ENCODE data around the gene SORCS3. TPM values are rescaled to one million over a fixed set of nuclear protein-coding genes. Genes with fewer than 3 reads are reported as not detected.

SORCS3 gene
- total RNA-seq, 2 experiments from 2014 or later: 1.7 to 2.1 TPM

DNA sequence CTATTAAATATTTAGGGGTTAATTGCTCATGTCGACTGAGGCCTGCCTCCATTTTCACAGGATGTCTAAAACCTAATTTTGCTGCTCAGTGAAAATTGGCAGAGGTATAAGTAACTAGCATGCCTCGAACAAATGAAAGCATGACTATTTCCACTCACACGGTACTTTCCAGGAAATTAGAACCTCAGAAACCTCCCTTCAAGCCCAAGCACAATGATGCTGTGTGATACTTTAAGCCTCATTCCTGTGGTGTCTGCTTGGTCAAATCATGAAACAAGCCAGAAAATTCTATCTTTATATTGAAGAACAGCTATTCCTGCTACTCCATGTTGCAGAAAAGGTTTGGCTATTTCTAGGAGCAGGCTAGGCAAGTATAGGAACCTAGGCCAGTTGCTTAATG, 203.0 kb downstream of the SORCS3 start:
- Histone ChIP-seq H3K9me3 (ENCODE audit: control insufficient read depth in 1 of 2, insufficient read depth in 1 of 2, low read length in 2 of 2) (no peaks in the 10 kb centered on the region), H3K27me3 (ENCODE audit: control insufficient read depth in 1 of 2, insufficient read depth in 2 of 2, low read length in 2 of 2) (no peaks in the 10 kb centered on the region), H3K36me3 (ENCODE audit: insufficient read depth, low read length) (no peaks in the 10 kb centered on the region), H3K4me3 (ENCODE audit: low read length) (no peak overlapping the region), H3K4me1 (ENCODE audit: insufficient read depth, low read length) (no peaks in the 10 kb centered on the region), H3K27ac (ENCODE audit: low read depth in 1 of 2, low read length in 2 of 2) (no peak overlapping the region)
- Mint-ChIP-seq H3K4me1 (ENCODE audit: low read depth) (no peaks in the 10 kb centered on the region), H3K27me3 (no peaks in the 10 kb centered on the region), H3K9me3 (no peaks in the 10 kb centered on the region), H3K27ac (no peak overlapping the region), H3K4me3 (no peak overlapping the region), H3K36me3 (ENCODE audit: low read depth) (no peaks in the 10 kb centered on the region)
- no peak for DNase-seq
- POLR2A ChIA-PET: no interaction called here
- intact Hi-C loops (cut with DNase I, micrococcal nuclease): no loop called here
- TF ChIP-seq, protein P1, sequence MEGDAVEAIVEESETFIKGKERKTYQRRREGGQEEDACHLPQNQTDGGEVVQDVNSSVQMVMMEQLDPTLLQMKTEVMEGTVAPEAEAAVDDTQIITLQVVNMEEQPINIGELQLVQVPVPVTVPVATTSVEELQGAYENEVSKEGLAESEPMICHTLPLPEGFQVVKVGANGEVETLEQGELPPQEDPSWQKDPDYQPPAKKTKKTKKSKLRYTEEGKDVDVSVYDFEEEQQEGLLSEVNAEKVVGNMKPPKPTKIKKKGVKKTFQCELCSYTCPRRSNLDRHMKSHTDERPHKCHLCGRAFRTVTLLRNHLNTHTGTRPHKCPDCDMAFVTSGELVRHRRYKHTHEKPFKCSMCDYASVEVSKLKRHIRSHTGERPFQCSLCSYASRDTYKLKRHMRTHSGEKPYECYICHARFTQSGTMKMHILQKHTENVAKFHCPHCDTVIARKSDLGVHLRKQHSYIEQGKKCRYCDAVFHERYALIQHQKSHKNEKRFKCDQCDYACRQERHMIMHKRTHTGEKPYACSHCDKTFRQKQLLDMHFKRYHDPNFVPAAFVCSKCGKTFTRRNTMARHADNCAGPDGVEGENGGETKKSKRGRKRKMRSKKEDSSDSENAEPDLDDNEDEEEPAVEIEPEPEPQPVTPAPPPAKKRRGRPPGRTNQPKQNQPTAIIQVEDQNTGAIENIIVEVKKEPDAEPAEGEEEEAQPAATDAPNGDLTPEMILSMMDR (IDR thresholded peaks at IDR 0.05): no peak
- no peak for ATAC-seq (ENCODE audit: poor library complexity)
- CTCF ChIA-PET: no interaction called here

DNA sequence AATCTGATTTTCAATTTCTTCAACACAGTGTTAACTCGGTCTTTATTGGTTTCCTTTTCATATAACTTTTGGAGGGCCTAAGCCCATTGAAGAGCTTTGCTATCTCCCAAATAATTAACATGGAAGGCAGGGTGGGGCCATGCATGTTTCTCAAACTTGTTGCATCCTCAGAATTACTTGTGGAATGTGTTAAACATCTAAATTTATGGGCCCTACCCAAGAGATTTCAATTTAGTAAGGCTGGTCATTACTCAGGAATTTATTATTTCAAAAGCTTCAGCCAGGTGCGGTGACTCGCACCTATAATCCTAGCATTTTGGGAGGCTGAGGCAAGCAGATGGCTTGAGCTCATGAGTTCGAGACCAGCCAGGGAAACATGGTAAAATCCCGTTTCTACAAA, 208.9 kb downstream of the SORCS3 start:
- no peaks in the 10 kb centered on the region for H3K9me3 Mint-ChIP-seq
- no peak overlapping the region for H3K4me3 ChIP-seq (ENCODE audit: low read length)
- CTCF ChIA-PET: no interaction called here
- H3K27ac ChIP-seq (ENCODE audit: low read depth in 1 of 2, low read length in 2 of 2): no peak overlapping the region
- no peaks in the 10 kb centered on the region for H3K36me3 ChIP-seq (ENCODE audit: insufficient read depth, low read length)
- H3K4me1 Mint-ChIP-seq (ENCODE audit: low read depth): no peaks in the 10 kb centered on the region
- POLR2A ChIA-PET: no interaction called here
- no peak overlapping the region for H3K27ac Mint-ChIP-seq
- no peaks in the 10 kb centered on the region for H3K4me1 ChIP-seq (ENCODE audit: insufficient read depth, low read length)
- H3K27me3 ChIP-seq (ENCODE audit: control insufficient read depth in 1 of 2, insufficient read depth in 2 of 2, low read length in 2 of 2): no peaks in the 10 kb centered on the region
- H3K9me3 ChIP-seq (ENCODE audit: control insufficient read depth in 1 of 2, insufficient read depth in 1 of 2, low read length in 2 of 2): no peaks in the 10 kb centered on the region
- no peaks in the 10 kb centered on the region for H3K27me3 Mint-ChIP-seq
- intact Hi-C loops (cut with DNase I, micrococcal nuclease): no loop called here
- no peak for ATAC-seq (ENCODE audit: poor library complexity)
- TF ChIP-seq, protein P1 (IDR thresholded peaks at IDR 0.05): no peak
- DNase-seq: no peak
- H3K4me3 Mint-ChIP-seq: no peak overlapping the region
- H3K36me3 Mint-ChIP-seq (ENCODE audit: low read depth): no peaks in the 10 kb centered on the region

DNA sequence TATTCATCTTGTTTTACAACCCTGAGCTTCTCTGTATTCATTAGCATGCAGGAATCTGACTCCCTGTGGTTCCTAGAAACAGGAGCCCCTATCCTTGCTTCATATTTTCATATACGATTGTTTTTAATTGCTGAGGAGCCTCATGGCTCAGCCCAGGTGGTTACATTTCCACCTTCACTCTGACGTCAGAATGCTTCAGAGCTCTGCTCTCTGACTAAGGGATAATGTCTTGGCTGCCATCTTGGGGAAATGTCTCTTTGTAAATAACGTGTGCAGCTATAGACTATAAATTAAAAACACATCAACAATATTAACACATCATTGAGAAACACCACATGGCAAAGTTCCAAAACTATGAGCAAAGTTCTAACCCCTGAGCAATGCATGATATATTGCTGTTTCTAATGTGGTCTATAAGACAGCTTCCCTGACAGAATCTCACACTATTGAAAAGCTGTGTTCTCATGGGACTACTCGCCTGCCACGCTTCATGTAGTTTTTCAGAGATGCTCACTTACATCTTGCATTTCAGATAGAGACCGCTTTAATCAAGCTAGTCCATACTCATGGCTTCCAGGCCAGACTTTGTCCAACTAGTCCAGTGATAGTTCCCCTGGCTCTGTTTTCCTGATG, 227.0 kb downstream of the SORCS3 start:
- no peak overlapping the region for H3K27ac Mint-ChIP-seq
- no peak for ATAC-seq (ENCODE audit: poor library complexity)
- Histone ChIP-seq H3K27ac (ENCODE audit: low read depth in 1 of 2, low read length in 2 of 2) (no peak overlapping the region), H3K4me1 (ENCODE audit: insufficient read depth, low read length) (no peaks in the 10 kb centered on the region), H3K27me3 (ENCODE audit: control insufficient read depth in 1 of 2, insufficient read depth in 2 of 2, low read length in 2 of 2) (no peaks in the 10 kb centered on the region), H3K4me3 (ENCODE audit: low read length) (no peak overlapping the region), H3K9me3 (ENCODE audit: control insufficient read depth in 1 of 2, insufficient read depth in 1 of 2, low read length in 2 of 2) (no peaks in the 10 kb centered on the region), H3K36me3 (ENCODE audit: insufficient read depth, low read length) (no peaks in the 10 kb centered on the region)
- intact Hi-C loops (cut with DNase I, micrococcal nuclease): no loop called here
- H3K36me3 Mint-ChIP-seq (ENCODE audit: low read depth): no peaks in the 10 kb centered on the region
- CTCF ChIA-PET: no interaction called here
- POLR2A ChIA-PET: no interaction called here
- no peak for DNase-seq
- no peak overlapping the region for H3K4me3 Mint-ChIP-seq
- no peaks in the 10 kb centered on the region for H3K27me3 Mint-ChIP-seq
- no peaks in the 10 kb centered on the region for H3K4me1 Mint-ChIP-seq (ENCODE audit: low read depth)
- no peaks in the 10 kb centered on the region for H3K9me3 Mint-ChIP-seq
- TF ChIP-seq, protein P1 (IDR thresholded peaks at IDR 0.05): no peak
